HepG2 (cell line): ENCODE results near the gene PEX19. TPM values are rescaled to one million over a fixed set of nuclear protein-coding genes. Genes with fewer than 3 reads are reported as not detected.

Source experiments
- ATAC-seq: fragments of 200-7000 bp; cut with Tn5 transposase; 3 replicates; pipeline ENCODE4 v1.9.1; 2020; ENCODE audit warnings: mild to moderate bottlenecking, moderate library complexity
- BruUV-seq: library from RNA; stranded (reverse); fragments of 400-500 nt; replicated peaks from 2 replicates; lab custom pipeline; 2021; lab: Mats Ljungman, UMichigan
- CTCF ChIA-PET: fragments of 300-600 bp; formaldehyde crosslinking; extraction: SDS; loops from one replicate; lab custom pipeline; 2021; ENCODE audit warnings: low total read pairs, inconsistent platforms, low intra/inter-chr PET ratio; lab: Yijun Ruan, JAX
- POLR2A ChIA-PET: fragments of 350-600 bp; sonication (Branson Sonifier 250); formaldehyde crosslinking; loops from one replicate; lab custom pipeline; 2020; ENCODE audit warnings: antibody characterized with exemption, inconsistent platforms; lab: Yijun Ruan, JAX
- DNase-seq: peaks from one replicate; pipeline ENCODE4 v3.0.0-alpha.2; 2015; ENCODE audit warnings: low spot score
- FAIRE-seq: peaks from 3 replicates; lab custom pipeline; 2011; peaks lifted over from hg19 to GRCh38; lab: Jason Lieb, UNC
- H2AFZ ChIP-seq: one replicate; pipeline ENCODE4 v1.6.1; 2011; ENCODE audit warnings: low read length, inconsistent platforms
- H3K27ac ChIP-seq: fragments of 300-600 bp; 3 replicates; pipeline ENCODE4 v1.8.0; 2011; ENCODE audit warnings: mixed run types, mild to moderate bottlenecking, mixed read lengths, low read length, inconsistent platforms; ENCODE audit not compliant: insufficient read depth; ENCODE audit errors: extremely low read length
- H3K27me3 ChIP-seq, 2 experiments: fragments of 200-600 bp in 1 of 2; 2 replicates in 1 of 2; 3 replicates in 1 of 2; pipeline versions ENCODE4 v1.6.0 to v1.8.0; 2011; ENCODE audit warnings: low read length in 2 of 2, mild to moderate bottlenecking in 2 of 2, moderate library complexity in 2 of 2, inconsistent platforms in 1 of 2; ENCODE audit not compliant: insufficient read depth in 2 of 2, control insufficient read depth in 1 of 2
- H3K36me3 ChIP-seq, 2 experiments: fragments of 200-600 bp in 1 of 2; replicated peaks in 1 of 2; 2 replicates in 1 of 2; 3 replicates in 1 of 2; pipeline versions ENCODE4 v1.5.1 to v1.8.0; 2011; ENCODE audit warnings: low read length in 2 of 2, inconsistent platforms in 1 of 2; ENCODE audit not compliant: insufficient read depth in 2 of 2, control insufficient read depth in 1 of 2
- H3K4me1 ChIP-seq: 2 replicates; pipeline ENCODE4 v1.5.1; 2012; ENCODE audit warnings: low read length, inconsistent platforms; ENCODE audit not compliant: insufficient read depth
- H3K4me2 ChIP-seq: 2 replicates; pipeline ENCODE4 v1.6.0; 2011; ENCODE audit warnings: low read depth, low read length, inconsistent platforms
- H3K4me3 ChIP-seq, 3 experiments: fragments of 200-600 bp in 1 of 3; sonication (generic), shearing (Covaris generic) in 1 of 3; replicated peaks in 1 of 3; 2 replicates each; pipeline ENCODE4 v1.5.1; 2011 to 2016; ENCODE audit warnings: low read length in 3 of 3, inconsistent platforms in 2 of 3, low read depth in 2 of 3, mild to moderate bottlenecking in 2 of 3, control low read depth in 1 of 3, mixed read lengths in 1 of 3; ENCODE audit not compliant: insufficient read depth in 1 of 3
- H3K79me2 ChIP-seq: one replicate; pipeline ENCODE4 v1.6.1; 2011; ENCODE audit warnings: low read length, inconsistent platforms; ENCODE audit not compliant: insufficient read depth
- H3K9ac ChIP-seq: 2 replicates; pipeline ENCODE4 v1.6.0; 2011; ENCODE audit warnings: mild to moderate bottlenecking, low read depth, low read length, inconsistent platforms; ENCODE audit not compliant: insufficient read depth
- H3K9me3 ChIP-seq: 2 replicates; pipeline ENCODE4 v1.5.1; 2012; ENCODE audit warnings: mild to moderate bottlenecking, low read length
- H4K20me1 ChIP-seq: 2 replicates; pipeline ENCODE4 v1.6.0; 2011; ENCODE audit warnings: inconsistent platforms, mild to moderate bottlenecking, low read length, moderate library complexity; ENCODE audit not compliant: insufficient read depth
- GLI4 ChIP-seq: sonication (generic); formaldehyde crosslinking; IDR thresholded peaks from 2 replicates; pipeline ENCODE4 v1.5.1; 2020; ENCODE audit warnings: missing genetic modification reagents, mild to moderate bottlenecking, moderate library complexity, borderline replicate concordance
- GPN1 ChIP-seq: sonication (generic); formaldehyde crosslinking; IDR thresholded peaks from 2 replicates; pipeline ENCODE4 v1.5.1; 2020; ENCODE audit warnings: missing genetic modification reagents, borderline replicate concordance
- HNF1A ChIP-seq, 2 experiments: sonication (generic) in 1 of 2; formaldehyde crosslinking in 1 of 2; IDR thresholded peaks; 2 replicates each; pipeline versions ENCODE4 v1.4.0 to v1.6.1; 2016 to 2020; ENCODE audit warnings: borderline replicate concordance in 1 of 2, low read depth in 1 of 2, mild to moderate bottlenecking in 1 of 2, missing genetic modification reagents in 1 of 2
- HNRNPLL ChIP-seq: fragments of 200-400 bp; formaldehyde crosslinking; IDR thresholded peaks from 2 replicates; pipeline ENCODE4 v1.6.1; 2017; ENCODE audit warnings: mild to moderate bottlenecking, low read depth, low read length; ENCODE audit not compliant: poor library complexity, severe bottlenecking
- ISX ChIP-seq: sonication (generic); formaldehyde crosslinking; conservative IDR thresholded peaks from 2 replicates; pipeline ENCODE4 v1.5.0; 2020; ENCODE audit warnings: missing genetic modification reagents
- KLF6 ChIP-seq: IDR thresholded peaks from 2 replicates; pipeline ENCODE4 v1.8.0; 2016; ENCODE audit warnings: missing biosample characterization, missing genetic modification reagents
- MAZ ChIP-seq, 2 experiments: sonication (generic) in 1 of 2; formaldehyde crosslinking in 1 of 2; IDR thresholded peaks; 2 replicates each; pipeline versions ENCODE4 v1.5.0 to v1.6.1; 2012 to 2020; ENCODE audit warnings: low read depth in 2 of 2, mild to moderate bottlenecking in 2 of 2, borderline replicate concordance in 1 of 2, improper control_type of control experiment in 1 of 2, low read length in 1 of 2, missing genetic modification reagents in 1 of 2, moderate library complexity in 1 of 2
- NR2F2 ChIP-seq: IDR thresholded peaks from 2 replicates; pipeline ENCODE4 v1.6.1; 2012; ENCODE audit warnings: low read depth, inconsistent platforms, borderline replicate concordance
- PITX1 ChIP-seq: sonication (generic); formaldehyde crosslinking; IDR thresholded peaks from 2 replicates; pipeline ENCODE4 v1.5.1; 2020; ENCODE audit warnings: mild to moderate bottlenecking, missing genetic modification reagents
- SALL2 ChIP-seq: sonication (generic); formaldehyde crosslinking; IDR thresholded peaks from 2 replicates; pipeline ENCODE4 v1.8.1; 2023; ENCODE audit warnings: mild to moderate bottlenecking, missing genetic modification reagents, inconsistent platforms
- ZBTB3 ChIP-seq: sonication (generic); formaldehyde crosslinking; IDR thresholded peaks from 2 replicates; pipeline ENCODE4 v1.4.0; 2020; ENCODE audit warnings: low read depth, mild to moderate bottlenecking, moderate library complexity, missing genetic modification reagents, borderline replicate concordance
- ZNF143 ChIP-seq: sonication (generic); formaldehyde crosslinking; IDR thresholded peaks from 2 replicates; pipeline ENCODE4 v1.4.0; 2020; ENCODE audit warnings: missing genetic modification reagents
- ZNF260 ChIP-seq: sonication (generic); formaldehyde crosslinking; IDR thresholded peaks from 2 replicates; pipeline ENCODE4 v1.4.0; 2020; ENCODE audit warnings: missing genetic modification reagents, low read depth, mild to moderate bottlenecking, borderline replicate concordance
- ZNF710 ChIP-seq: sonication (generic); formaldehyde crosslinking; IDR thresholded peaks from 2 replicates; pipeline ENCODE4 v1.5.0; 2020; ENCODE audit warnings: mild to moderate bottlenecking, missing genetic modification reagents, borderline replicate concordance
- ZNF773 ChIP-seq: sonication (generic); formaldehyde crosslinking; IDR thresholded peaks from 2 replicates; pipeline ENCODE4 v1.4.0; 2020; ENCODE audit warnings: missing genetic modification reagents, borderline replicate concordance
- ZSCAN30 ChIP-seq: sonication (generic); formaldehyde crosslinking; IDR thresholded peaks from 2 replicates; pipeline ENCODE4 v1.5.0; 2020; ENCODE audit warnings: mild to moderate bottlenecking, missing genetic modification reagents
- in situ Hi-C: cut with HindIII; loops from 2 replicates; pipeline ENCODE4 v1.10.0; 2017; ENCODE audit warnings: low pct_unique_long_range_greater_than_20kb; ENCODE audit not compliant: extremely low pct_ligation_motif_present
- intact Hi-C: fragments of 100-400 bp; cut with micrococcal nuclease; formaldehyde crosslinking; loops from one replicate; pipeline ENCODE4 v1.10.0; 2022; ENCODE audit not compliant: unreplicated experiment
- polyA plus RNA-seq, 8 experiments: library from polyadenylated mRNA; depleted of rRNA in 3 of 8; stranded (reverse) in 7 of 8; unstranded in 1 of 8; fragments of >200 nt; fragmentation: Illumina TruSeq in 4 of 8; extraction: Trizol in 4 of 8; gene quantifications; 2 replicates each; pipeline versions ENCODE4 v1.2.1 to v1.2.3, GENCODE V29; 2011 to 2016; ENCODE audit warnings: low read depth in 4 of 8, missing spikeins in 1 of 8, mixed read lengths in 1 of 8; ENCODE audit not compliant: insufficient read depth in 1 of 8
- total RNA-seq, 5 experiments: library from RNA; depleted of rRNA; stranded (reverse); fragments of >200 nt; fragmentation: Illumina TruSeq; extraction: Trizol; gene quantifications; 2 replicates each; pipeline ENCODE4 v1.2.3, GENCODE V29; 2016; ENCODE audit warnings: low read depth in 1 of 5
- TF ChIP-seq, protein P1 (sequence below): IDR thresholded peaks from 2 replicates; pipeline ENCODE4 v1.6.1; 2016

Gene PEX19
- total and polyA plus RNA-seq, 2 of the 13 experiments (the other 11 are each of a cell fraction or from before 2014, with no cell fraction given), result 47.0 to 51.8 TPM

DNA sequence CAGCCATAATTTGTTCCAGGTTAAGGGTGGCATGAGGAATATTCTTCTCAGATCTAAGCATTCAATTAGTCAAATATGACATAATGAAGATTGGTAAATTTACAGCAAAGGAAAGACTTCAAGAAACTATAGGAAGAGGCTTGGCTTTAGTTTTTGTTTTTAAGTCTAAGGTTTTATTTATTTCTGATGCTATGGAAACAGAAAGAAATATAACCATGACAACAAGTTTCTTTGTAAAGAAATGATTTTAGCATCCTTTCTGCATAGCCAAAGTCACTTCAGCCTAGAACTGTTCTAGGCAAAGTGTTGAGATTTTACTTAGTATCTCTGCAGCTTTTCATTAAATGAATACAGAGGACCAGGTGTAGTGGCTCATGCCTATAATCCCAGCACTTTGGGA, 52.0 kb downstream of the PEX19 start:
- intact Hi-C loops, result no loop called here

More for the DNA sequence above, 52.0 kb downstream of the PEX19 start:
- Histone ChIP-seq H3K79me2 (no peaks in the 10 kb centered on the region), H2AFZ (no peak overlapping the region), H3K9ac (no peak overlapping the region), H3K4me3 (no peak overlapping the region), H3K36me3 (peaks cover 12 to 82% of the 10 kb centered on the region in 2 experiments), H3K4me1 (no peaks in the 10 kb centered on the region), H3K27me3 (no peaks in the 10 kb centered on the region), H3K27ac (no peak overlapping the region), H3K4me2 (no peak overlapping the region), H3K9me3 (no peaks in the 10 kb centered on the region), H4K20me1 (no peaks in the 10 kb centered on the region)
- ChIA-PET POLR2A (no interaction called here), CTCF (no interaction called here)
- no peak for FAIRE-seq
- ATAC-seq, result no peak
- TF ChIP-seq, protein P1, sequence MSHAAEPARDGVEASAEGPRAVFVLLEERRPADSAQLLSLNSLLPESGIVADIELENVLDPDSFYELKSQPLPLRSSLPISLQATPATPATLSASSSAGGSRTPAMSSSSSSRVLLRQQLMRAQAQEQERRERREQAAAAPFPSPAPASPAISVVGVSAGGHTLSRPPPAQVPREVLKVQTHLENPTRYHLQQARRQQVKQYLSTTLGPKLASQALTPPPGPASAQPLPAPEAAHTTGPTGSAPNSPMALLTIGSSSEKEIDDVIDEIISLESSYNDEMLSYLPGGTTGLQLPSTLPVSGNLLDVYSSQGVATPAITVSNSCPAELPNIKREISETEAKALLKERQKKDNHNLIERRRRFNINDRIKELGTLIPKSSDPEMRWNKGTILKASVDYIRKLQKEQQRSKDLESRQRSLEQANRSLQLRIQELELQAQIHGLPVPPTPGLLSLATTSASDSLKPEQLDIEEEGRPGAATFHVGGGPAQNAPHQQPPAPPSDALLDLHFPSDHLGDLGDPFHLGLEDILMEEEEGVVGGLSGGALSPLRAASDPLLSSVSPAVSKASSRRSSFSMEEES (CRISPR knock-in tag), result no peak
- TF ChIP-seq ZNF260 (no peak), PITX1 (CRISPR knock-in tag) (no peak), ISX (no peak), HNRNPLL (no peak), ZNF143 (CRISPR knock-in tag) (no peak), SALL2 (CRISPR knock-in tag) (no peak), MAZ (IDR thresholded peaks at IDR 0.05; ENCODE audit: borderline replicate concordance, low read depth, low read length) (no peak), MAZ (CRISPR knock-in tag; IDR thresholded peaks at IDR 0.05; ENCODE audit: low read depth) (no peak), ZNF773 (CRISPR knock-in tag) (no peak), NR2F2 (no peak), GPN1 (CRISPR knock-in tag) (no peak), ZBTB3 (no peak), HNF1A (IDR thresholded peaks at IDR 0.05; ENCODE audit: low read depth) (no peak), HNF1A (CRISPR knock-in tag; IDR thresholded peaks at IDR 0.05; ENCODE audit: borderline replicate concordance) (no peak), ZNF710 (CRISPR knock-in tag) (no peak), ZSCAN30 (no peak), KLF6 (CRISPR knock-in tag) (no peak), GLI4 (CRISPR knock-in tag) (no peak)
- in situ Hi-C loops, result no loop called here
- no TSS peak for BruUV-seq
- DNase-seq, result no peak
